CD14-positive monocyte (primary cell): ENCODE data around the gene ZNF341. TPM values are rescaled to one million over a fixed set of nuclear protein-coding genes. Genes with fewer than 3 reads are reported as not detected.
A peak's percentile ranks its signal among the peaks of the same experiment; 100 is the strongest.

Experiments used
- DNase-seq, 3 donors: peaks; one replicate each; pipeline ENCODE4 v3.0.0-alpha.2; 2011 to 2022
- H2AFZ ChIP-seq: 2 replicates; pipeline ENCODE4 v1.6.0; 2012; ENCODE audit warnings: mild to moderate bottlenecking, low read depth, low read length, inconsistent platforms; ENCODE audit not compliant: insufficient read depth, poor library complexity, severe bottlenecking
- H3K27ac ChIP-seq, 2 donors: 1 replicate in 1 of 2; 2 replicates in 1 of 2; pipeline ENCODE4 v1.5.1; 2012 to 2013; ENCODE audit warnings: low read length in 2 of 2, control low read depth in 1 of 2, inconsistent platforms in 1 of 2, low read depth in 1 of 2, mild to moderate bottlenecking in 1 of 2
- H3K27me3 ChIP-seq, 2 donors: one replicate each; pipeline versions ENCODE4 v1.6.0 to v1.6.1; 2011 to 2013; ENCODE audit warnings: low read length in 2 of 2; ENCODE audit not compliant: control insufficient read depth in 2 of 2, insufficient read depth in 2 of 2
- H3K36me3 ChIP-seq, 2 donors: replicated peaks in 1 of 2; 1 replicate in 1 of 2; 2 replicates in 1 of 2; pipeline versions ENCODE4 v1.5.1 to v1.6.1; 2012 to 2013; ENCODE audit warnings: low read length in 2 of 2, control low read depth in 1 of 2, inconsistent platforms in 1 of 2, mild to moderate bottlenecking in 1 of 2; ENCODE audit not compliant: insufficient read depth in 2 of 2, control insufficient read depth in 1 of 2
- H3K4me1 ChIP-seq, 2 donors: 1 replicate in 1 of 2; 2 replicates in 1 of 2; pipeline versions ENCODE4 v1.5.1 to v1.6.1; 2012 to 2013; ENCODE audit warnings: low read length in 2 of 2, control low read depth in 1 of 2, inconsistent platforms in 1 of 2, mild to moderate bottlenecking in 1 of 2, moderate library complexity in 1 of 2; ENCODE audit not compliant: insufficient read depth in 2 of 2, control insufficient read depth in 1 of 2
- H3K4me2 ChIP-seq: replicated peaks from 2 replicates; pipeline ENCODE3; 2012; ENCODE audit warnings: low read length, moderate library complexity, mild to moderate bottlenecking; ENCODE audit not compliant: poor library complexity, severe bottlenecking; ENCODE audit errors: extremely low read depth
- H3K4me3 ChIP-seq, 3 experiments: fragments of 200-600 bp in 1 of 3; sonication (generic) in 1 of 3; replicated peaks in 1 of 3; 1 replicate in 2 of 3; 2 replicates in 1 of 3; pipeline ENCODE4 v1.5.1; 2011 to 2013; ENCODE audit warnings: low read length in 3 of 3, mild to moderate bottlenecking in 3 of 3, control low read depth in 2 of 3, low read depth in 2 of 3, inconsistent platforms in 1 of 3, moderate library complexity in 1 of 3
- H3K79me2 ChIP-seq: 2 replicates; pipeline ENCODE4 v1.6.0; 2012; ENCODE audit warnings: mild to moderate bottlenecking, control low read depth, inconsistent platforms, low read length, moderate library complexity; ENCODE audit not compliant: insufficient read depth
- H3K9ac ChIP-seq: 2 replicates; pipeline ENCODE4 v1.6.0; 2017; ENCODE audit warnings: low read length, mild to moderate bottlenecking; ENCODE audit not compliant: insufficient read depth, poor library complexity, severe bottlenecking
- H3K9me3 ChIP-seq, 2 donors: replicated peaks in 1 of 2; 1 replicate in 1 of 2; 2 replicates in 1 of 2; pipeline versions ENCODE4 v1.5.1 to v1.6.1; 2012 to 2013; ENCODE audit warnings: low read length in 2 of 2, control low read depth in 1 of 2; ENCODE audit not compliant: control insufficient read depth in 1 of 2, insufficient read depth in 1 of 2
- H4K20me1 ChIP-seq: 2 replicates; pipeline ENCODE4 v1.6.0; 2012; ENCODE audit warnings: mild to moderate bottlenecking, low read length, control low read depth, moderate library complexity; ENCODE audit not compliant: insufficient read depth
- H3K27ac Mint-ChIP-seq, 7 donors: one replicate each; pipeline ENCODE4 v1.8.0; 2020; ENCODE audit warnings: mild to moderate bottlenecking in 7 of 7, mixed read lengths in 7 of 7, moderate library complexity in 6 of 7, inconsistent platforms in 2 of 7
- H3K27me3 Mint-ChIP-seq, 3 donors: one replicate each; pipeline ENCODE4 v1.8.0; 2021 to 2022; ENCODE audit warnings: low read depth in 3 of 3, mild to moderate bottlenecking in 3 of 3, mixed read lengths in 3 of 3, moderate library complexity in 3 of 3, inconsistent platforms in 1 of 3
- H3K36me3 Mint-ChIP-seq, 2 donors: one replicate each; pipeline ENCODE4 v1.8.0; 2020; ENCODE audit warnings: mixed read lengths in 2 of 2, inconsistent platforms in 1 of 2, mild to moderate bottlenecking in 1 of 2
- H3K4me1 Mint-ChIP-seq: one replicate; pipeline ENCODE4 v1.8.0; 2020; ENCODE audit warnings: mild to moderate bottlenecking, mixed read lengths
- H3K4me3 Mint-ChIP-seq, 2 donors: one replicate each; pipeline ENCODE4 v1.8.0; 2020; ENCODE audit warnings: mild to moderate bottlenecking in 2 of 2, mixed read lengths in 2 of 2, moderate library complexity in 1 of 2
- H3K9me3 Mint-ChIP-seq, 7 donors: one replicate each; pipeline ENCODE4 v1.8.0; 2020 to 2022; ENCODE audit warnings: mixed read lengths in 7 of 7, mild to moderate bottlenecking in 6 of 7, moderate library complexity in 6 of 7, inconsistent platforms in 2 of 7
- WGBS: methylation state at CpG from one replicate; pipeline ENCODE4 v1.1.5; 2013; ENCODE audit warnings: missing lambda C conversion rate; ENCODE audit not compliant: insufficient coverage; 5-methylcytosine and 5-hydroxymethylcytosine counted together
- intact Hi-C, 2 donors: fragments of 100-400 bp; cut with micrococcal nuclease; formaldehyde crosslinking; loops; one replicate each; pipeline versions ENCODE4 v1.15.0 to v1.15.1; 2023
- polyA plus RNA-seq, 3 donors: library from polyadenylated mRNA; depleted of rRNA in 1 of 3; unstranded in 2 of 3; stranded (reverse) in 1 of 3; fragments of 300-500 nt in 2 of 3; fragments of >200 nt in 1 of 3; fragmentation: Illumina TruSeq in 2 of 3; gene quantifications; 1 replicate in 2 of 3; 2 replicates in 1 of 3; pipeline ENCODE4 v1.2.3, GENCODE V29; 2012 to 2021
- TF ChIP-seq, protein P1 (sequence below): fragments of 200-600 bp; IDR thresholded peaks from one replicate; pipeline ENCODE4 v1.8.0; 2022; ENCODE audit warnings: antibody characterized with exemption, mild to moderate bottlenecking

Gene ZNF341
- polyA plus RNA-seq, 3 donors, result 1.1 to 10.3 (median 2.3) TPM

DNA sequence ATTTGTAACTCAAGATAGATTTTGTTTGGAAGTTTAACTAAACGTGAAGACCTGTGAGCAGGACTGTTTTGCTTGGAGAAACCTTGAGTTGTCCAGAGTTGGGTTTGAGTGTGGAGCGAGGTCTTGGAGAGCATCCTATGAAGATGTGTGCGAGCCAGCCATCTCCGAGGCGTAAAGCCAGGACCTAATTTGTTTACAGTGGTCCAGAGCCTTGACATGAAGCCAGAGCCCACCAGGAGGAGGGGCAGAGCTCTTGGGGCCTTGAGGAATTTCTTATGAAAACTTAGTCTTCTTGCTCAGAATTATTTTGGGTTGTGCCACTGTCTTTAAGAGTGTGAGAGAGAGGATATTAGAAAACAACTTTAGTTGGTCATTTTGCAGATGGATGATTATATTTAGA, 85.6 kb downstream of the ZNF341 start:
- no peak for DNase-seq
- Mint-ChIP-seq H3K36me3 (peaks cover 30 to 60% of the 10 kb centered on the region in 2 donors), H3K4me1 (peaks cover 71% of the 10 kb centered on the region), H3K4me3 (no peak overlapping the region), H3K27me3 (no peaks in the 10 kb centered on the region), H3K27ac (peak overlapping the region in 2 of 7 donors; percentile 55 to 57), H3K9me3 (no peaks in the 10 kb centered on the region)
- Histone ChIP-seq H3K4me1 (peaks cover 24 to 48% of the 10 kb centered on the region in 2 donors), H2AFZ (no peak overlapping the region), H3K27me3 (no peaks in the 10 kb centered on the region), H3K4me2 (no peak overlapping the region), H3K9ac (no peak overlapping the region), H3K79me2 (peaks cover 100% of the 10 kb centered on the region), H3K9me3 (no peaks in the 10 kb centered on the region), H3K27ac (peak overlapping the region in 1 of 2 donors; percentile 54), H3K4me3 (no peak overlapping the region), H3K36me3 (peaks cover 15 to 55% of the 10 kb centered on the region in 2 donors), H4K20me1 (peaks cover 100% of the 10 kb centered on the region)
- WGBS, result 95% methylated on average over 5 of the region's 5 CpGs
- TF ChIP-seq, protein P1, sequence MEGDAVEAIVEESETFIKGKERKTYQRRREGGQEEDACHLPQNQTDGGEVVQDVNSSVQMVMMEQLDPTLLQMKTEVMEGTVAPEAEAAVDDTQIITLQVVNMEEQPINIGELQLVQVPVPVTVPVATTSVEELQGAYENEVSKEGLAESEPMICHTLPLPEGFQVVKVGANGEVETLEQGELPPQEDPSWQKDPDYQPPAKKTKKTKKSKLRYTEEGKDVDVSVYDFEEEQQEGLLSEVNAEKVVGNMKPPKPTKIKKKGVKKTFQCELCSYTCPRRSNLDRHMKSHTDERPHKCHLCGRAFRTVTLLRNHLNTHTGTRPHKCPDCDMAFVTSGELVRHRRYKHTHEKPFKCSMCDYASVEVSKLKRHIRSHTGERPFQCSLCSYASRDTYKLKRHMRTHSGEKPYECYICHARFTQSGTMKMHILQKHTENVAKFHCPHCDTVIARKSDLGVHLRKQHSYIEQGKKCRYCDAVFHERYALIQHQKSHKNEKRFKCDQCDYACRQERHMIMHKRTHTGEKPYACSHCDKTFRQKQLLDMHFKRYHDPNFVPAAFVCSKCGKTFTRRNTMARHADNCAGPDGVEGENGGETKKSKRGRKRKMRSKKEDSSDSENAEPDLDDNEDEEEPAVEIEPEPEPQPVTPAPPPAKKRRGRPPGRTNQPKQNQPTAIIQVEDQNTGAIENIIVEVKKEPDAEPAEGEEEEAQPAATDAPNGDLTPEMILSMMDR, result no peak
- intact Hi-C loops, result no loop called here

DNA sequence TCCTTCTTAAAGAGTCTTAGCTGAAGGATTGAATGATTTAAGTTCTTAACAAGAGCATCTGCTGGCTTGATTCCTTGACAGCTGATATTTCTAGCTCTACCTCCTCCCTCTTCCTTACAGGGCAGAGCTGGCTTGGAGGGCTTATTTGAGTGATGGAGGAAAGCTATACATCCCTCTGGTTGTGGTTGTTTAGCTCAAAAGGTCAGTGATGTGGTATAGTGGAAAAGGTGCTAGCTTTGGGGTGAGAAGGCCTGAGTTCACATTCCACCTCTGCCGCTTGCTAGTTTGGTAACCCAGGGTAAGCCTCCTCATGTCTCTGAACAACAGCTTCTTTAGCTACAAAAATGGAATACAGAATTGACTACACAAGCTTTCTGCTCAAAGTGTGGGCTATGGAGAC, 87.7 kb downstream of the ZNF341 start:
- TF ChIP-seq, protein P1, result no peak
- H3K4me1 ChIP-seq, result peaks cover 4 to 27% of the 10 kb centered on the region in 2 donors
- H3K27ac ChIP-seq, result peak overlapping the region in 1 of 2 donors; percentile 58
- H3K9me3 Mint-ChIP-seq, result no peaks in the 10 kb centered on the region
- no peaks in the 10 kb centered on the region for H3K27me3 ChIP-seq
- peak overlapping the region in 2 of 7 donors; percentile 32 to 47 for H3K27ac Mint-ChIP-seq
- peaks cover 54% of the 10 kb centered on the region for H3K4me1 Mint-ChIP-seq
- H3K4me2 ChIP-seq, result no peak overlapping the region
- H3K9ac ChIP-seq, result no peak overlapping the region
- intact Hi-C loops, result no loop called here
- no peak overlapping the region for H3K4me3 ChIP-seq
- H3K79me2 ChIP-seq, result peaks cover 100% of the 10 kb centered on the region
- no peak overlapping the region for H3K4me3 Mint-ChIP-seq
- no CpG with 5 or more reads among the region's 1 CpG for WGBS
- no peaks in the 10 kb centered on the region for H3K9me3 ChIP-seq
- H4K20me1 ChIP-seq, result peaks cover 100% of the 10 kb centered on the region
- H2AFZ ChIP-seq, result no peak overlapping the region
- no peaks in the 10 kb centered on the region for H3K27me3 Mint-ChIP-seq
- peaks cover 27 to 70% of the 10 kb centered on the region in 2 donors for H3K36me3 ChIP-seq
- H3K36me3 Mint-ChIP-seq, result peaks cover 23 to 59% of the 10 kb centered on the region in 2 donors
- DNase-seq, result no peak
